Neuron (in vitro differentiated cells): ENCODE data around the gene IP6K2.
"Not testable (repeated sequence)": the region's sequence is repeated elsewhere in the genome, so short reads cannot be mapped to it uniquely, and the experiment has no call there.

Experiments
- H2AFZ ChIP-seq: one replicate; pipeline ENCODE4 v1.6.1; 2013; ENCODE audit warnings: low read depth, mild to moderate bottlenecking, inconsistent platforms, low read length, moderate library complexity
- H3K27me3 ChIP-seq: one replicate; pipeline ENCODE4 v1.6.1; 2013; ENCODE audit warnings: low read length; ENCODE audit not compliant: insufficient read depth
- H3K36me3 ChIP-seq: one replicate; pipeline ENCODE4 v1.6.1; 2013; ENCODE audit warnings: low read length; ENCODE audit not compliant: insufficient read depth
- H3K4me1 ChIP-seq: one replicate; pipeline ENCODE4 v1.6.1; 2013; ENCODE audit warnings: low read length; ENCODE audit not compliant: insufficient read depth
- H3K4me3 ChIP-seq: 2 replicates; pipeline ENCODE4 v1.5.1; 2013; ENCODE audit warnings: mild to moderate bottlenecking, low read length, moderate library complexity
- H3K9me3 ChIP-seq: one replicate; pipeline ENCODE4 v1.6.1; 2013; ENCODE audit warnings: low read length

The IP6K2 gene

DNA sequence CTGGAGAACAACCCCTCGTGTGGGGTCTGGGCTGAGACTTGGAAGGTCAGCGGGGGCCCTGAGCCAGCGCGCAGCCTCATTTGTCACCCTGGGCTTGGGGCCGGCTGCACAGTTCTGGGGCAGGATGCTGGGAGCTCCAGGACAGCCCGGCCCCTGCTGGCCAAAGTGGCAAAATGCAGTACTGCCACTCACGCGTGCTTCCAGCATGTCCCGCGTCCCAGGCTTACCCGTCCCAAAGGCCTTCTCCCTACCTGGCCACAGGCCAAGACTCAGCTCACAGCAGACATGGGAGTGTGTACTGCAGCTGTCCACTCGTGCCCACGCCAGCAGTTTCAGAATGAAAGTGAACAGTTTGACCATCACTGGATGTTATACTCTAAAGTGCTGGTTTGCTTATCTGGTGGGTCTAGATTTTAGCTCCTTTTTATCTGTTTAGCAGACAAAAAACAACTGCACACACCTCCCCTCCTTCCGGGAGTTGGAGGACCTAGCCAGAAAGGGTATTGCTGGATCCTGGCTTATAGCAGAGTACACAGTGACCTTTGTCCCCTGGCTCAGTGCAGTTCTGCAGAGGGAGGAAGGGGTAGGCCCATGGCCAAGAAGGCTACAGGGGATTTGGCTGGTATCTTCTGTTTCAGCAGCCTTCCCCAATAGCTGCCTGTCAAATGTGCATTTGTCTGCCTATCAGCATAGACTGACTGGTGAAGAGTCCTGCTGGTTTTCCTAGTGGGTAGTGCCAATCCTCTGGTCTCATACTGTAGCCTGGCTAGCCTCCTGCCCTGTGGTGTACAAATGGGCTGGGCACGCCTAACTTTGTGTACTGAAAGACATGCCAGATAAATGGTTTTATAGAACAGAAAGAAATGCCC is 23.2 kb upstream of the IP6K2 start:
- Histone ChIP-seq H3K4me1 (peaks cover 13% of the 10 kb centered on the region), H3K36me3 (no peaks in the 10 kb centered on the region), H3K9me3 (no peaks in the 10 kb centered on the region), H2AFZ (no peak overlapping the region), H3K27me3 (no peaks in the 10 kb centered on the region), H3K4me3 (no peak overlapping the region)

GRCh38 chr3:48739617-48739954 is 22.6 kb upstream of the IP6K2 start:
- Histone ChIP-seq H3K36me3 (no peaks in the 10 kb centered on the region), H3K27me3 (no peaks in the 10 kb centered on the region), H3K4me3 (no peak overlapping the region), H3K9me3 (no peaks in the 10 kb centered on the region), H2AFZ (no peak overlapping the region), H3K4me1 (peaks cover 13% of the 10 kb centered on the region)

DNA sequence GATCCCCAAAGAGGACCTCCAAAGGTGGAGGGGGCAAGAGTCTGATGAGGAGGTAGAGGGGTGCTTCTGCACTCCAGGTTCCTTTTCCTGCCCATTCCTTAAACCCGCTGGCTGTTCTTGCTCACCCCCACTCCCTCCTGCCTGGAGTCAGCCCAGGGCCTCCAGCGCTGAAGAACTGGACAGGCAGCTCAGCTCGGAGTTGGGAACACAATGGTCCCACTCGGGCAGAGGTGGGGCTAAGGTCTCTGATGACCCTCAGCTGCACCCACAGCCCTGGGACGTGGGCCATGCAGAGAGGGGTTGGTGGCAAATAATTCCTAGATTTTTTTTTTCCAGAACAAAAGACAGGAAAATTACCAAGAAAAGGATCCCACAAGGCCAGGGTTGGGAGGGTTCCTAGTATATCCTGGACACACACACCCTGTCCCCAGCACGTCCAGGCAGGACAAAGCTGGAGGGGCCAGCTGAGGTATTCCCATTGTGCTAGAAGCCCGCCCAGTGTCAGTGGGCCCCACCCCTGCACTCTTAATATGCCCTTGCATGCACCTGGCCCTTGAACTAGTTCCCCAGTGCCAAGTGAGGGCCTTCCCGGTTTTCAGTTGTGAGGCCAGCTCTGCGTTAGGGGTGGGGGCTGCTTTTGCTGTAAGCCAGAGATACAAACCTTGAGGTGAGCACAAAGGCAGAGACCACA is 22.1 kb upstream of the IP6K2 start:
- Histone ChIP-seq H3K4me3 (no peak overlapping the region), H3K27me3 (no peaks in the 10 kb centered on the region), H3K9me3 (no peaks in the 10 kb centered on the region), H3K36me3 (no peaks in the 10 kb centered on the region), H3K4me1 (peaks cover 13% of the 10 kb centered on the region), H2AFZ (no peak overlapping the region)

DNA sequence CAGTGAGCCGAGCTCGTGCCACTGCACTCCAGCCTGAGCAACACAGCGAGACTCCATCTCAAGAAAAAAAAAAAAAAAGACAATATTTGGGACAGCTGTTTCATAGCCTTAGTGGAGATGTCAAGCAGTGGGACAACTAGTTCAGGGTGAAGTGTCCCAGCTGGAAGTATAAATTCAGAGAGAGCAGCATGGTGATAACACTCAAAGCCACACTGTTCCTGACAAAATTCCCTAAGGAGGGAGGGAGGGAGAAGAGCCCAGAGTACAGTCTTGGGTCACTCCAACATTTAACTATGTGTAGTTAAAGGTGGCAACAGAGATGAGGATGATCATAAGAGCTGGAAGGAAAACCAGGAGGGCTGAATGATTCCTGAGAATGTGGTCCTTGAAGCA is 21.1 kb upstream of the IP6K2 start:
- Histone ChIP-seq H3K4me1 (peaks cover 13% of the 10 kb centered on the region), H3K4me3 (no peak overlapping the region)

GRCh38 chr3:48735075-48735767 is 18.2 kb upstream of the IP6K2 start:
- H3K4me3 ChIP-seq: peak overlapping the region; percentile 35
- not testable (repeated sequence) for H2AFZ ChIP-seq, H3K9me3 ChIP-seq, H3K27me3 ChIP-seq, H3K36me3 ChIP-seq
- H3K4me1 ChIP-seq: peaks cover 13% of the 10 kb centered on the region

More for the DNA sequence above, 21.1 kb upstream of the IP6K2 start:
- Histone ChIP-seq H3K27me3 (no peaks in the 10 kb centered on the region), H2AFZ (no peak overlapping the region), H3K36me3 (no peaks in the 10 kb centered on the region), H3K9me3 (no peaks in the 10 kb centered on the region)

GRCh38 chr3:48734541-48734940 is 17.5 kb upstream of the IP6K2 start:
- H3K36me3 ChIP-seq, H3K9me3 ChIP-seq, H3K27me3 ChIP-seq, H2AFZ ChIP-seq, H3K4me3 ChIP-seq: not testable (repeated sequence)
- H3K4me1 ChIP-seq: peaks cover 11% of the 10 kb centered on the region

GRCh38 chr3:48733752-48734518 is 16.9 kb upstream of the IP6K2 start:
- H3K4me3 ChIP-seq, H3K27me3 ChIP-seq, H2AFZ ChIP-seq, H3K36me3 ChIP-seq, H3K9me3 ChIP-seq, H3K4me1 ChIP-seq: not testable (repeated sequence)

GRCh38 chr3:48727511-48727910 is 10.5 kb upstream of the IP6K2 start:
- H3K4me3 ChIP-seq: no peak overlapping the region
- no peaks in the 10 kb centered on the region for H3K36me3 ChIP-seq
- H2AFZ ChIP-seq: no peak overlapping the region
- no peaks in the 10 kb centered on the region for H3K4me1 ChIP-seq
- H3K9me3 ChIP-seq: no peaks in the 10 kb centered on the region
- no peaks in the 10 kb centered on the region for H3K27me3 ChIP-seq

- not testable (repeated sequence) for H3K4me1 ChIP-seq, H3K4me3 ChIP-seq, H3K36me3 ChIP-seq, H3K27me3 ChIP-seq, H3K9me3 ChIP-seq, H2AFZ ChIP-seq
Observed at GRCh38 chr3:48725185-48725855, 8.3 kb upstream of the IP6K2 start.

DNA sequence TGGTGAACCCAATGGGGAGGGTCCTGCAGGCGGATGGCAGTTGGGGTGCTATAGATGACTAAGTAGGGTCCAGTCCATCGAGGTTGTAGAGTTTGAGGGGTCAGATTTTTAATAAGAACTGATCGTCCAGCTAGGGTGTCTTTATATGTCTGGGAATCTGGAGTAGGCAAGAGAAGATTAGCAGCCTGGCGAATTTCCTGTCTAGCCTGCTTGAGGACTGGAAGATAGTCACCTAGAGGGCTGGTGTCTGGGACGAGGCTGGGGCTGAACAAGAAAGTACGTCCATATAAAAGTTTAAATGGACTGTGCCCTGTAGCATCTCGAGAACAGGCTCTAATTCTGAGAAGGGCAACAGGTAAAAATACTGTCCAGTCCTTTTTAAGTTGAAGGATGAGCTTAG is 6.7 kb upstream of the IP6K2 start:
- H3K4me1 ChIP-seq: no peaks in the 10 kb centered on the region
- no peaks in the 10 kb centered on the region for H3K9me3 ChIP-seq

DNA sequence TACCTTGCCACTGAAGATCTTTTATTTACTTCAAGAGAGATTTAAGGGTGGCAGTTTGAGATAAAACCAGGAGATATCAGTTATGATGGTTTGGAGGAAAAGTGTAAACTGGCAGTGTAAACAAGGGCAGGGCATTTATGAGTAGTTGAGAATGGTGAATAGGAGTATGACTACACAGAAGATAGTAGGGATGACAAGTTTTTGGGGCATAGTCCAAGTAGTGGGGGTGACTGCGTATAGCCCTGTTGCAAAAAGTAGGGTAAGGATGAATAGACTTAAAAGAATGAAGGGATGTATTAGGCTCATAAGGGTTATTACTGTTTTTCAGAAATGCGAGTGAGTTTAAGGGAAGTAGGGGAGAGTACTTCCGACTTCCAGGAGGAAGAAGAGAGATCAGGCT is 6.3 kb upstream of the IP6K2 start:
- not testable (repeated sequence) for H3K4me3 ChIP-seq, H3K9me3 ChIP-seq, H2AFZ ChIP-seq, H3K36me3 ChIP-seq, H3K27me3 ChIP-seq, H3K4me1 ChIP-seq

More for the DNA sequence above, 6.7 kb upstream of the IP6K2 start:
- no peak overlapping the region for H3K4me3 ChIP-seq
- no peak overlapping the region for H2AFZ ChIP-seq
- H3K27me3 ChIP-seq: no peaks in the 10 kb centered on the region
- H3K36me3 ChIP-seq: no peaks in the 10 kb centered on the region

GRCh38 chr3:48716508-48716981 is 476 bp downstream of the IP6K2 start:
- peaks cover 3% of the 10 kb centered on the region for H3K9me3 ChIP-seq
- H2AFZ ChIP-seq: no peak overlapping the region
- peaks cover 27% of the 10 kb centered on the region for H3K36me3 ChIP-seq
- peak overlapping the region; percentile 96 for H3K4me3 ChIP-seq
- H3K27me3 ChIP-seq: no peaks in the 10 kb centered on the region
- peaks cover 16% of the 10 kb centered on the region for H3K4me1 ChIP-seq
